ENCODE data around the gene ZBTB16. TPM values are rescaled to one million over a fixed set of nuclear protein-coding genes. Genes with fewer than 3 reads are reported as not detected.

The ZBTB16 gene
- total RNA-seq, 3 donors from 2014 or later (not counting 1 experiment from before 2014, with no cell fraction given): 104 to 224 (median 156) TPM

GRCh38 chr11:114192841-114193389 is 133.4 kb downstream of the ZBTB16 start:
- Mint-ChIP-seq H3K36me3 (no peaks in the 10 kb centered on the region), H3K27ac (peak overlapping the region; percentile 83 to 85), H3K9me3 (no peaks in the 10 kb centered on the region), H3K4me1 (peaks cover 69 to 80% of the 10 kb centered on the region in 2 donors), H3K4me3 (no peak overlapping the region), H3K27me3 (ENCODE audit: low read depth in 2 of 2) (no peaks in the 10 kb centered on the region)
- DNase-seq (peak in 1 of 2 donors; percentile 34), ATAC-seq (no peak)
- Histone ChIP-seq H3K27me3 (ENCODE audit: control insufficient read depth, insufficient read depth, low read length) (no peaks in the 10 kb centered on the region), H3K36me3 (ENCODE audit: control insufficient read depth, insufficient read depth, low read length) (peaks cover 2% of the 10 kb centered on the region), H3K9me3 (ENCODE audit: control insufficient read depth, insufficient read depth, low read length) (no peaks in the 10 kb centered on the region), H3K4me3 (ENCODE audit: low read length) (no peak overlapping the region), H3K27ac (ENCODE audit: low read length) (no peak overlapping the region), H3K4me1 (ENCODE audit: control insufficient read depth, insufficient read depth, low read length) (peaks cover 48% of the 10 kb centered on the region)
- 86% methylated on average over 4 of the region's 4 CpGs for WGBS (ENCODE audit: insufficient coverage)
- TF ChIP-seq, protein P1, sequence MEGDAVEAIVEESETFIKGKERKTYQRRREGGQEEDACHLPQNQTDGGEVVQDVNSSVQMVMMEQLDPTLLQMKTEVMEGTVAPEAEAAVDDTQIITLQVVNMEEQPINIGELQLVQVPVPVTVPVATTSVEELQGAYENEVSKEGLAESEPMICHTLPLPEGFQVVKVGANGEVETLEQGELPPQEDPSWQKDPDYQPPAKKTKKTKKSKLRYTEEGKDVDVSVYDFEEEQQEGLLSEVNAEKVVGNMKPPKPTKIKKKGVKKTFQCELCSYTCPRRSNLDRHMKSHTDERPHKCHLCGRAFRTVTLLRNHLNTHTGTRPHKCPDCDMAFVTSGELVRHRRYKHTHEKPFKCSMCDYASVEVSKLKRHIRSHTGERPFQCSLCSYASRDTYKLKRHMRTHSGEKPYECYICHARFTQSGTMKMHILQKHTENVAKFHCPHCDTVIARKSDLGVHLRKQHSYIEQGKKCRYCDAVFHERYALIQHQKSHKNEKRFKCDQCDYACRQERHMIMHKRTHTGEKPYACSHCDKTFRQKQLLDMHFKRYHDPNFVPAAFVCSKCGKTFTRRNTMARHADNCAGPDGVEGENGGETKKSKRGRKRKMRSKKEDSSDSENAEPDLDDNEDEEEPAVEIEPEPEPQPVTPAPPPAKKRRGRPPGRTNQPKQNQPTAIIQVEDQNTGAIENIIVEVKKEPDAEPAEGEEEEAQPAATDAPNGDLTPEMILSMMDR (IDR thresholded peaks at IDR 0.05): no peak
- intact Hi-C loops (cut with micrococcal nuclease): no loop called here

DNA sequence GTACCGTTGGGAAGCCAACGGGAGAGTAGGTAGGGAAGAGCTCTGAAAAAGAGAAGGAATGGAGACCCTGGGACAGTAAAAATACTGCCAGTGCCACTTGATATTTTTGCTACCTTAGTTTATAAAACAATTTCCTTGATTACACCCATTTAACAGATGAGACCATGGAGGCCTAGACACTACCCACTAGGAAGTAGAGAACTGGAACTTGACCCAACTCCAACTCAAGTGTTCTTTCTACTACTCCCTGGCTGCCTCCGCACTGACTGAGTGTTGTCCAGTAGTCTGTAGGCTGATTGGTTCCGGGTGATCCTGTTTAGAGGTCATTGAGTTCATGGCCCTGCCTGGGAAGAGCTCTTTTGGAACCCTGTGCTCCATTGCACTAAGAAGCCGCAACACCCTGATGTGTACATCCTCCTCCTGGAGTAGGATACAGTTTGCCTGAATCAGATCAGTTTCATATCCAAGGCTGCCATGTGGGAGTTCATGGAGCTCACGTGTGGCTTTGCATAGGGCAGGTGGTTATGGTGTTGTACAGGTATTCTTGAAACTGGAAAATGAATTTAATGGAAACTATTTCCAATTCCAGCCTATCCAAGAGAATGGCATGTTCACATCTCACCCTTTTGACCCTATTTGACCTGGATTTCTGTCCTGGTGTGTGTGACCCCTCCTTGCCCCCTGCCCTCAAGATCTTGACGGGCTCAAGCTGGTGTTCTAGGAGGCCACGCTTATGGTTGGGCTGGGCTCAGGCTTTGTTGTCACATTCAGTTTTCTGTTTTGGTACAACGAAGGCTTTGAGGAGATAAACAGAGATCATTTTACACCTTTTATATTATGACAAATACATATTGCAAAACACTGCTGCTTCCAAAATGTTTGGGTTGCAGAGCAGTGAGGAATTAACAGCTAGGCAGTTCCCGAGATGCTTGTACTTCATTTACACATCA is 134.5 kb downstream of the ZBTB16 start:
- DNase-seq (no peak), ATAC-seq (peak in 1 of 3 donors; percentile 15)
- no peak overlapping the region for H3K27ac ChIP-seq (ENCODE audit: low read length)
- peaks cover 2% of the 10 kb centered on the region for H3K36me3 ChIP-seq (ENCODE audit: control insufficient read depth, insufficient read depth, low read length)
- TF ChIP-seq, protein P1 (IDR thresholded peaks at IDR 0.05): no peak
- Mint-ChIP-seq H3K4me3 (peak overlapping the region; percentile 53), H3K36me3 (no peaks in the 10 kb centered on the region), H3K27ac (peak overlapping the region; percentile 83 to 85), H3K27me3 (ENCODE audit: low read depth in 2 of 2) (no peaks in the 10 kb centered on the region), H3K9me3 (no peaks in the 10 kb centered on the region), H3K4me1 (peaks cover 61 to 74% of the 10 kb centered on the region in 2 donors)
- 86% methylated on average over 10 of the region's 10 CpGs for WGBS (ENCODE audit: insufficient coverage)
- H3K4me1 ChIP-seq (ENCODE audit: control insufficient read depth, insufficient read depth, low read length): peaks cover 47% of the 10 kb centered on the region
- H3K4me3 ChIP-seq (ENCODE audit: low read length): no peak overlapping the region
- intact Hi-C loops (cut with micrococcal nuclease): no loop called here
- H3K9me3 ChIP-seq (ENCODE audit: control insufficient read depth, insufficient read depth, low read length): no peaks in the 10 kb centered on the region
- no peaks in the 10 kb centered on the region for H3K27me3 ChIP-seq (ENCODE audit: control insufficient read depth, insufficient read depth, low read length)

- intact Hi-C loops (cut with micrococcal nuclease): loop anchor here (5.0 kb wide), 1 partner anchor 43 kb away; no protein-coding TSS in a partner anchor
- Mint-ChIP-seq H3K4me1 (peaks cover 54 to 67% of the 10 kb centered on the region in 2 donors), H3K9me3 (no peaks in the 10 kb centered on the region), H3K36me3 (no peaks in the 10 kb centered on the region), H3K27ac (peak overlapping the region; percentile 61 to 88), H3K4me3 (no peak overlapping the region), H3K27me3 (ENCODE audit: low read depth in 2 of 2) (no peaks in the 10 kb centered on the region)
- TF ChIP-seq, protein P1 (IDR thresholded peaks at IDR 0.05): no peak
- Histone ChIP-seq H3K9me3 (ENCODE audit: control insufficient read depth, insufficient read depth, low read length) (no peaks in the 10 kb centered on the region), H3K4me3 (ENCODE audit: low read length) (no peak overlapping the region), H3K36me3 (ENCODE audit: control insufficient read depth, insufficient read depth, low read length) (peaks cover 2% of the 10 kb centered on the region), H3K27ac (ENCODE audit: low read length) (no peak overlapping the region), H3K27me3 (ENCODE audit: control insufficient read depth, insufficient read depth, low read length) (no peaks in the 10 kb centered on the region), H3K4me1 (ENCODE audit: control insufficient read depth, insufficient read depth, low read length) (peaks cover 42% of the 10 kb centered on the region)
- DNase-seq (peak in 1 of 2 donors; percentile 39), ATAC-seq (no peak)
- 62% methylated on average over 3 of the region's 4 CpGs for WGBS (ENCODE audit: insufficient coverage)
Measured at GRCh38 chr11:114194702-114195101, 135.2 kb downstream of the ZBTB16 start.

Measured in natural killer cell (primary cell).